SK-N-SH treated with all-trans-retinoic acid at 6 μM for 48 hours (cell line): ENCODE results near the gene FAM200B.

ENCODE experiments used
- ATAC-seq: fragments of 200-7000 bp; cut with Tn5 transposase; 3 replicates; pipeline ENCODE4 v1.9.1; 2020; ENCODE audit warnings: mild to moderate bottlenecking, moderate library complexity
- ARNTL ChIP-seq: fragments of 450-650 bp; formaldehyde crosslinking; IDR thresholded peaks from 2 replicates; pipeline ENCODE4 v1.5.0; 2020; ENCODE audit warnings: low read depth, mild to moderate bottlenecking, moderate library complexity, borderline replicate concordance
- BACH2 ChIP-seq: fragments of 250-450 bp; sonication (Bioruptor Pico); IDR thresholded peaks from 2 replicates; pipeline ENCODE4 v1.9.0; 2021; ENCODE audit warnings: mild to moderate bottlenecking, borderline replicate concordance
- CREB5 ChIP-seq: fragments of 250-450 bp; sonication (Bioruptor Pico); IDR thresholded peaks from 2 replicates; pipeline ENCODE4 v1.5.1; 2020; ENCODE audit warnings: low read depth, mild to moderate bottlenecking, moderate library complexity
- CSDC2 ChIP-seq: fragments of 250-450 bp; sonication (Bioruptor Pico); IDR thresholded peaks from 2 replicates; pipeline ENCODE4 v1.5.0; 2020; ENCODE audit warnings: mild to moderate bottlenecking, moderate library complexity
- ESRRG ChIP-seq: fragments of 250-450 bp; sonication (Bioruptor Pico); IDR thresholded peaks from 2 replicates; pipeline ENCODE4 v1.6.1; 2021; ENCODE audit warnings: mild to moderate bottlenecking
- GLIS3 ChIP-seq: fragments of 250-450 bp; sonication (Bioruptor Pico); IDR thresholded peaks from 2 replicates; pipeline ENCODE4 v1.5.0; 2020; ENCODE audit warnings: mild to moderate bottlenecking, moderate library complexity
- ISL1 ChIP-seq: fragments of 250-450 bp; sonication (Bioruptor Pico); IDR thresholded peaks from 2 replicates; pipeline ENCODE4 v2.1.2; 2022; ENCODE audit warnings: mild to moderate bottlenecking, moderate library complexity
- PATZ1 ChIP-seq: fragments of 250-450 bp; sonication (Bioruptor Pico); IDR thresholded peaks from 2 replicates; pipeline ENCODE4 v1.8.0; 2020; ENCODE audit warnings: mild to moderate bottlenecking, moderate library complexity, borderline replicate concordance
- PPARA ChIP-seq: fragments of 250-450 bp; sonication (Bioruptor Pico); IDR thresholded peaks from 2 replicates; pipeline ENCODE4 v1.5.0; 2020; ENCODE audit warnings: mild to moderate bottlenecking, borderline replicate concordance
- RARB ChIP-seq: fragments of 250-450 bp; sonication (Bioruptor Pico); IDR thresholded peaks from 2 replicates; pipeline ENCODE4 v1.8.0; 2021; ENCODE audit warnings: mild to moderate bottlenecking, moderate library complexity
- SNAI2 ChIP-seq: fragments of 250-450 bp; sonication (Bioruptor Pico); IDR thresholded peaks from 2 replicates; pipeline ENCODE4 v1.5.0; 2020; ENCODE audit warnings: mild to moderate bottlenecking, moderate library complexity
- TCF4 ChIP-seq: fragments of 250-450 bp; sonication (Bioruptor Pico); IDR thresholded peaks from 2 replicates; pipeline ENCODE4 v1.8.0; 2021; ENCODE audit warnings: mild to moderate bottlenecking, moderate library complexity, borderline replicate concordance
- TOX ChIP-seq: fragments of 250-450 bp; sonication (Bioruptor Pico); IDR thresholded peaks from 2 replicates; pipeline ENCODE4 v1.8.0; 2021; ENCODE audit warnings: mild to moderate bottlenecking, moderate library complexity, borderline replicate concordance
- TSHZ2 ChIP-seq: fragments of 250-450 bp; sonication (Bioruptor Pico); IDR thresholded peaks from 2 replicates; pipeline ENCODE4 v1.5.0; 2020; ENCODE audit warnings: mild to moderate bottlenecking, moderate library complexity
- ZC3H10 ChIP-seq: fragments of 250-450 bp; sonication (Bioruptor Pico); IDR thresholded peaks from 2 replicates; pipeline ENCODE4 v1.5.1; 2021; ENCODE audit warnings: mild to moderate bottlenecking, moderate library complexity
- ZFP3 ChIP-seq: fragments of 250-450 bp; sonication (Bioruptor Pico); IDR thresholded peaks from 2 replicates; pipeline ENCODE4 v1.5.0; 2020; ENCODE audit warnings: mild to moderate bottlenecking, moderate library complexity
- ZFP30 ChIP-seq: fragments of 450-650 bp; formaldehyde crosslinking; IDR thresholded peaks from 2 replicates; pipeline ENCODE4 v1.5.0; 2022; ENCODE audit warnings: mild to moderate bottlenecking, moderate library complexity
- ZNF565 ChIP-seq: fragments of 450-650 bp; formaldehyde crosslinking; conservative IDR thresholded peaks from 2 replicates; pipeline ENCODE4 v1.5.0; 2020; ENCODE audit warnings: low read depth, mild to moderate bottlenecking, moderate library complexity
- ZNF70 ChIP-seq: fragments of 450-650 bp; formaldehyde crosslinking; IDR thresholded peaks from 2 replicates; pipeline ENCODE4 v1.5.0; 2020; ENCODE audit warnings: mild to moderate bottlenecking, moderate library complexity
- ZNF8 ChIP-seq: fragments of 450-650 bp; formaldehyde crosslinking; IDR thresholded peaks from 2 replicates; pipeline ENCODE4 v1.5.0; 2020; ENCODE audit warnings: mild to moderate bottlenecking, moderate library complexity
- TF ChIP-seq, protein P1 (sequence below): fragments of 250-450 bp; sonication (Bioruptor Pico); IDR thresholded peaks from 2 replicates; pipeline ENCODE4 v1.8.0; 2021; ENCODE audit warnings: low read depth, mild to moderate bottlenecking, moderate library complexity, borderline replicate concordance
- TF ChIP-seq, protein P2 (sequence below): fragments of 250-450 bp; sonication (Bioruptor Pico); IDR thresholded peaks from 2 replicates; pipeline ENCODE4 v1.5.1; 2021; ENCODE audit warnings: mild to moderate bottlenecking, moderate library complexity

FAM200B gene

GRCh38 chr4:15653864-15654592 is 27.6 kb upstream of the FAM200B start:
- TF ChIP-seq ZFP3: no peak
- no peak for TF ChIP-seq ZC3H10
- no peak for TF ChIP-seq TCF4 (CRISPR knock-in tag)
- no peak for TF ChIP-seq CREB5
- TF ChIP-seq PATZ1 (CRISPR knock-in tag): no peak
- TF ChIP-seq GLIS3 (CRISPR knock-in tag): no peak
- no peak for TF ChIP-seq ARNTL
- TF ChIP-seq TOX (CRISPR knock-in tag): no peak
- no peak for TF ChIP-seq ZNF70 (CRISPR knock-in tag)
- TF ChIP-seq ZFP30 (CRISPR knock-in tag): no peak
- TF ChIP-seq, protein P1, sequence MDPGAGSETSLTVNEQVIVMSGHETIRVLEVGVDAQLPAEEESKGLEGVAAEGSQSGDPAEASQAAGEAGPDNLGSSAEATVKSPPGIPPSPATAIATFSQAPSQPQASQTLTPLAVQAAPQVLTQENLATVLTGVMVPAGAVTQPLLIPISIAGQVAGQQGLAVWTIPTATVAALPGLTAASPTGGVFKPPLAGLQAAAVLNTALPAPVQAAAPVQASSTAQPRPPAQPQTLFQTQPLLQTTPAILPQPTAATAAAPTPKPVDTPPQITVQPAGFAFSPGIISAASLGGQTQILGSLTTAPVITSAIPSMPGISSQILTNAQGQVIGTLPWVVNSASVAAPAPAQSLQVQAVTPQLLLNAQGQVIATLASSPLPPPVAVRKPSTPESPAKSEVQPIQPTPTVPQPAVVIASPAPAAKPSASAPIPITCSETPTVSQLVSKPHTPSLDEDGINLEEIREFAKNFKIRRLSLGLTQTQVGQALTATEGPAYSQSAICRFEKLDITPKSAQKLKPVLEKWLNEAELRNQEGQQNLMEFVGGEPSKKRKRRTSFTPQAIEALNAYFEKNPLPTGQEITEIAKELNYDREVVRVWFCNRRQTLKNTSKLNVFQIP (CRISPR knock-in tag): no peak
- TF ChIP-seq SNAI2 (CRISPR knock-in tag): no peak
- TF ChIP-seq, all 23 proteins: peak for 0
- ATAC-seq: peak; percentile 80

- ATAC-seq: peak; percentile 63
- TF ChIP-seq BACH2 (CRISPR knock-in tag) (no peak), ZFP30 (CRISPR knock-in tag) (no peak), ISL1 (no peak), ZNF8 (CRISPR knock-in tag) (no peak), TSHZ2 (CRISPR knock-in tag) (no peak), RARB (CRISPR knock-in tag) (no peak), ESRRG (CRISPR knock-in tag) (no peak), PPARA (CRISPR knock-in tag) (no peak), CREB5 (no peak), ZNF70 (CRISPR knock-in tag) (no peak), GLIS3 (CRISPR knock-in tag) (no peak), ZFP3 (no peak)
Measured at GRCh38 chr4:15654593-15655222, 26.9 kb upstream of the FAM200B start.

- ATAC-seq: peak; percentile 55
- TF ChIP-seq, protein P2, sequence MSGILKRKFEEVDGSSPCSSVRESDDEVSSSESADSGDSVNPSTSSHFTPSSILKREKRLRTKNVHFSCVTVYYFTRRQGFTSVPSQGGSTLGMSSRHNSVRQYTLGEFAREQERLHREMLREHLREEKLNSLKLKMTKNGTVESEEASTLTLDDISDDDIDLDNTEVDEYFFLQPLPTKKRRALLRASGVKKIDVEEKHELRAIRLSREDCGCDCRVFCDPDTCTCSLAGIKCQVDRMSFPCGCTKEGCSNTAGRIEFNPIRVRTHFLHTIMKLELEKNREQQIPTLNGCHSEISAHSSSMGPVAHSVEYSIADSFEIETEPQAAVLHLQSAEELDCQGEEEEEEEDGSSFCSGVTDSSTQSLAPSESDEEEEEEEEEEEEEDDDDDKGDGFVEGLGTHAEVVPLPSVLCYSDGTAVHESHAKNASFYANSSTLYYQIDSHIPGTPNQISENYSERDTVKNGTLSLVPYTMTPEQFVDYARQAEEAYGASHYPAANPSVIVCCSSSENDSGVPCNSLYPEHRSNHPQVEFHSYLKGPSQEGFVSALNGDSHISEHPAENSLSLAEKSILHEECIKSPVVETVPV: no peak
- TF ChIP-seq CSDC2 (CRISPR knock-in tag): peak; percentile 93
- peak; percentile 74 for TF ChIP-seq ZFP3
- TF ChIP-seq ZFP30 (CRISPR knock-in tag): peak; percentile 5; the same call in 1 of the 2 replicates
- TF ChIP-seq ZNF8 (CRISPR knock-in tag): peak; percentile 56; the same call in 1 of the 2 replicates
- no peak for TF ChIP-seq GLIS3 (CRISPR knock-in tag)
- TF ChIP-seq SNAI2 (CRISPR knock-in tag): 0 out of 2 replicates have a peak, but pooled peaks have one; percentile 66
- no peak for TF ChIP-seq RARB (CRISPR knock-in tag)
- 0 out of 2 replicates have a peak, but pooled peaks have one; percentile 26 for TF ChIP-seq ZNF70 (CRISPR knock-in tag)
- peak; percentile 7; the same call in 1 of the 2 replicates for TF ChIP-seq ISL1
- peak; percentile 75; the same call in 1 of the 2 replicates for TF ChIP-seq ZNF565 (CRISPR knock-in tag)
Measured at GRCh38 chr4:15655223-15656037, 26.2 kb upstream of the FAM200B start, which contains the start of gene FBXL5. FBXL5 (minus strand) TSS chr4:15655357; CDS start chr4:15655287, 70 bp downstream.
